IMR-90 (cell line): ENCODE results near the gene SERPINA4. TPM values are rescaled to one million over a fixed set of nuclear protein-coding genes. Genes with fewer than 3 reads are reported as not detected.

Experiments
- ATAC-seq: fragments of 200-7000 bp; cut with Tn5 transposase; 2 replicates; pipeline ENCODE4 v1.9.1; 2020; ENCODE audit warnings: low read depth, mild to moderate bottlenecking, moderate library complexity
- BruUV-seq: library from RNA; stranded (reverse); fragments of 400-500 nt; replicated peaks from 2 replicates; lab custom pipeline; 2021; lab: Mats Ljungman, UMichigan
- CTCF ChIA-PET: fragments of 300-600 bp; formaldehyde crosslinking; extraction: SDS; loops from one replicate; lab custom pipeline; 2021; ENCODE audit warnings: antibody characterized with exemption; lab: Yijun Ruan, JAX
- POLR2A ChIA-PET: fragments of 300-600 bp; sonication (Branson Sonifier 250); formaldehyde crosslinking; loops from one replicate; lab custom pipeline; 2022; ENCODE audit warnings: antibody characterized with exemption; ENCODE audit not compliant: unreplicated experiment; lab: Charles Lee
- DNase-seq: peaks from one replicate; pipeline ENCODE4 v3.0.0; 2013
- H2AFZ ChIP-seq: replicated peaks from 2 replicates; pipeline ENCODE3; 2013; ENCODE audit warnings: low read length, mild to moderate bottlenecking; ENCODE audit not compliant: poor library complexity
- H2AK5ac ChIP-seq: 2 replicates; pipeline ENCODE4 v1.6.1; 2013; ENCODE audit warnings: low read depth, low read length, inconsistent platforms
- H2AK9ac ChIP-seq: replicated peaks from 2 replicates; pipeline ENCODE3; 2013; ENCODE audit warnings: mild to moderate bottlenecking, low read depth, low read length, moderate library complexity; ENCODE audit not compliant: poor library complexity
- H2BK120ac ChIP-seq: 2 replicates; pipeline ENCODE4 v1.6.1; 2013; ENCODE audit warnings: low read depth, low read length, inconsistent platforms
- H2BK15ac ChIP-seq: 3 replicates; pipeline ENCODE4 v1.6.1; 2013; ENCODE audit warnings: low read depth, low read length, inconsistent platforms
- H2BK20ac ChIP-seq: 2 replicates; pipeline ENCODE4 v1.6.1; 2013; ENCODE audit warnings: low read depth, mild to moderate bottlenecking, inconsistent platforms, low read length, moderate library complexity
- H2BK5ac ChIP-seq: 2 replicates; pipeline ENCODE4 v1.6.1; 2013; ENCODE audit warnings: mild to moderate bottlenecking, low read depth, low read length, inconsistent platforms; ENCODE audit not compliant: poor library complexity, severe bottlenecking
- H3K14ac ChIP-seq: replicated peaks from 2 replicates; pipeline ENCODE4 v1.6.1; 2013; ENCODE audit warnings: low read depth, low read length, inconsistent platforms
- H3K18ac ChIP-seq: 2 replicates; pipeline ENCODE4 v1.6.1; 2013; ENCODE audit warnings: low read depth, low read length, control low read depth
- H3K23ac ChIP-seq: 2 replicates; pipeline ENCODE4 v1.6.1; 2013; ENCODE audit warnings: low read depth, low read length, inconsistent platforms
- H3K27ac ChIP-seq: 2 replicates; pipeline ENCODE4 v1.5.1; 2013; ENCODE audit warnings: mild to moderate bottlenecking, control low read depth, low read length; ENCODE audit not compliant: insufficient read depth
- H3K27me3 ChIP-seq: 2 replicates; pipeline ENCODE4 v1.6.1; 2013; ENCODE audit warnings: low read length; ENCODE audit not compliant: control insufficient read depth, insufficient read depth
- H3K36me3 ChIP-seq: 2 replicates; pipeline ENCODE4 v1.6.1; 2013; ENCODE audit warnings: low read length, mixed read lengths; ENCODE audit not compliant: control insufficient read depth, insufficient read depth
- H3K4ac ChIP-seq: 2 replicates; pipeline ENCODE4 v1.6.1; 2013; ENCODE audit warnings: low read depth, low read length, inconsistent platforms
- H3K4me1 ChIP-seq: 2 replicates; pipeline ENCODE4 v1.6.1; 2013; ENCODE audit warnings: low read length, mixed read lengths; ENCODE audit not compliant: control insufficient read depth, insufficient read depth
- H3K4me2 ChIP-seq: 2 replicates; pipeline ENCODE4 v1.6.1; 2013; ENCODE audit warnings: low read depth, mild to moderate bottlenecking, control low read depth, low read length, moderate library complexity
- H3K4me3 ChIP-seq: 2 replicates; pipeline ENCODE4 v1.5.1; 2013; ENCODE audit warnings: low read depth, mild to moderate bottlenecking, control low read depth, low read length, moderate library complexity; ENCODE audit not compliant: insufficient read depth
- H3K56ac ChIP-seq: 2 replicates; pipeline ENCODE4 v1.6.1; 2013; ENCODE audit warnings: low read length, inconsistent platforms; ENCODE audit not compliant: insufficient read depth; ENCODE audit errors: extremely low read depth
- H3K79me1 ChIP-seq, 2 experiments: 2 replicates each; pipeline ENCODE4 v1.6.1; 2013; ENCODE audit warnings: low read length in 2 of 2, inconsistent platforms in 1 of 2, low read depth in 1 of 2
- H3K9ac ChIP-seq: 2 replicates; pipeline ENCODE4 v1.6.1; 2013; ENCODE audit warnings: low read depth, low read length, control low read depth
- H3K9me1 ChIP-seq: 2 replicates; pipeline ENCODE4 v1.6.1; 2013; ENCODE audit warnings: low read length, inconsistent platforms; ENCODE audit not compliant: insufficient read depth
- H3K9me3 ChIP-seq: 2 replicates; pipeline ENCODE4 v1.6.1; 2013; ENCODE audit warnings: low read length; ENCODE audit not compliant: control insufficient read depth, insufficient read depth
- H4K20me1 ChIP-seq: 2 replicates; pipeline ENCODE4 v1.6.1; 2013; ENCODE audit warnings: low read length, inconsistent platforms; ENCODE audit not compliant: insufficient read depth
- H4K5ac ChIP-seq: 2 replicates; pipeline ENCODE4 v1.6.1; 2013; ENCODE audit warnings: mild to moderate bottlenecking, low read depth, low read length, control low read depth
- H4K8ac ChIP-seq, 2 experiments: 2 replicates each; pipeline ENCODE4 v1.6.1; 2013; ENCODE audit warnings: low read depth in 2 of 2, low read length in 2 of 2, control low read depth in 1 of 2, inconsistent platforms in 1 of 2
- H4K91ac ChIP-seq: 2 replicates; pipeline ENCODE4 v1.6.1; 2013; ENCODE audit warnings: low read depth, low read length, inconsistent platforms; ENCODE audit not compliant: insufficient read depth
- BHLHE40 ChIP-seq: fragments of 150-350 bp; IDR thresholded peaks from 2 replicates; pipeline ENCODE4 v1.6.1; 2016; ENCODE audit warnings: mild to moderate bottlenecking, low read depth, low read length
- CEBPB ChIP-seq: IDR thresholded peaks from 2 replicates; pipeline ENCODE4 v1.6.1; 2012; ENCODE audit warnings: low read depth, low read length, improper control_type of control experiment
- CHD1 ChIP-seq: IDR thresholded peaks from 2 replicates; pipeline ENCODE4 v1.6.1; 2012; ENCODE audit warnings: low read depth, low read length, improper control_type of control experiment
- FOS ChIP-seq: fragments of 150-350 bp; IDR thresholded peaks from 2 replicates; pipeline ENCODE4 v1.6.1; 2016; ENCODE audit warnings: low read depth, low read length
- MAFK ChIP-seq: IDR thresholded peaks from 2 replicates; pipeline ENCODE4 v1.6.1; 2012; ENCODE audit warnings: low read depth, low read length, improper control_type of control experiment
- MAZ ChIP-seq: IDR thresholded peaks from 2 replicates; pipeline ENCODE4 v1.6.1; 2012; ENCODE audit warnings: low read depth, mild to moderate bottlenecking, low read length, improper control_type of control experiment, moderate library complexity, borderline replicate concordance
- MXI1 ChIP-seq: IDR thresholded peaks from 2 replicates; pipeline ENCODE4 v1.6.1; 2012; ENCODE audit warnings: low read depth, mild to moderate bottlenecking, low read length, moderate library complexity, borderline replicate concordance
- NFE2L2 ChIP-seq: fragments of 150-350 bp; IDR thresholded peaks from 2 replicates; pipeline ENCODE4 v1.6.1; 2016; ENCODE audit warnings: low read depth, mild to moderate bottlenecking, low read length
- POLR2A ChIP-seq: IDR thresholded peaks from 2 replicates; pipeline ENCODE4 v1.6.1; 2012; ENCODE audit warnings: mild to moderate bottlenecking, low read depth, low read length
- RAD21 ChIP-seq: IDR thresholded peaks from 2 replicates; pipeline ENCODE4 v1.6.1; 2012; ENCODE audit warnings: low read length, improper control_type of control experiment
- RCOR1 ChIP-seq: IDR thresholded peaks from 2 replicates; pipeline ENCODE4 v1.6.1; 2012; ENCODE audit warnings: mild to moderate bottlenecking, low read length, improper control_type of control experiment; ENCODE audit not compliant: insufficient replicate concordance
- RFX5 ChIP-seq: IDR thresholded peaks from 2 replicates; pipeline ENCODE4 v1.8.0; 2012; ENCODE audit warnings: low read depth, mild to moderate bottlenecking, low read length, moderate library complexity
- SMC3 ChIP-seq: fragments of 150-350 bp; IDR thresholded peaks from 2 replicates; pipeline ENCODE4 v1.6.1; 2016; ENCODE audit warnings: low read depth, mild to moderate bottlenecking, antibody characterized with exemption, low read length, moderate library complexity
- dilution Hi-C: fragments of 300-500 bp; cut with HindIII; formaldehyde crosslinking; loops from one replicate; pipeline ENCODE4 v1.14.3; 2018; ENCODE audit warnings: low sequenced_read_pairs; ENCODE audit not compliant: unreplicated experiment
- in situ Hi-C: fragments of 300-500 bp; cut with MboI; formaldehyde crosslinking; loops from 3 replicates; pipeline ENCODE4 v1.14.3; 2019; ENCODE audit warnings: low sequenced_read_pairs, inconsistent platforms, mixed read lengths
- intact Hi-C: fragments of 100-400 bp; cut with micrococcal nuclease; formaldehyde crosslinking; loops from 2 replicates; pipeline ENCODE4 v1.10.0; 2022
- polyA plus RNA-seq, 3 experiments: library from polyadenylated mRNA; depleted of rRNA; stranded (reverse); fragments of >200 nt; gene quantifications; 2 replicates each; pipeline ENCODE4 v1.2.3, GENCODE V29; 2012; ENCODE audit warnings: low replicate concordance in 1 of 3
- total RNA-seq: library from RNA; depleted of rRNA; stranded (reverse); fragments of >200 nt; gene quantifications from 2 replicates; pipeline ENCODE4 v1.2.3, GENCODE V29; 2012
- TF ChIP-seq, protein P1 (sequence below): fragments of 150-350 bp; IDR thresholded peaks from 2 replicates; pipeline ENCODE4 v1.6.1; 2016; ENCODE audit warnings: low read depth, mild to moderate bottlenecking, low read length, moderate library complexity, borderline replicate concordance
- TF ChIP-seq, protein P2 (sequence below): conservative IDR thresholded peaks from 2 replicates; pipeline ENCODE4 v1.5.1; 2012; ENCODE audit warnings: mild to moderate bottlenecking, low read depth, low read length, improper control_type of control experiment
- TF ChIP-seq, protein P3 (sequence below): fragments of 150-350 bp; IDR thresholded peaks from 2 replicates; pipeline ENCODE4 v1.6.1; 2017; ENCODE audit warnings: mild to moderate bottlenecking, antibody characterized with exemption, low read length, low read depth

SERPINA4 gene
- total and polyA plus RNA-seq, 2 of the 4 experiments (the other 2 are of a cell fraction) = not detected

DNA sequence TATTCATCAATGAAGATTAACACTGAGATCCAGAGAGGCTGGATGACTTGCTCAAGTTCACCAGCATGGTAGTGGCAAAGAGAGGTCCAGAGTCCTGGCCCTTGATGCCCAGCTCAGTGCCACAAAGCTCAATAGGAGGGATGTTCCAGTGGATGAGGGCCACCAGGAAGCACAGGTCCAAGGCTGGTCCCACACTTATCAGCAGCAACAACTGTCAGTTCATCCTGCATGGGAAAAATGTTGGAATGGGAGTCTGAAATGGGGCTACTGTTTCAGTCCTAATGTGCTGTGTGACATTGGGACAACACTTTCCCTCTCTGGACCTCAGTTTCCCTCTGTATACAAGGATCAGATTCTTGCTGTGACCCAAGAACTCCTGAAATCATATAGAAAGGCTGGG lies 31.2 kb downstream of the SERPINA4 start:
- Histone ChIP-seq H3K79me1 (no peaks in the 10 kb centered on the region), H3K4me2 (no peak overlapping the region), H4K8ac (no peak overlapping the region), H3K9me3 (no peaks in the 10 kb centered on the region), H3K36me3 (no peaks in the 10 kb centered on the region), H2AK5ac (no peak overlapping the region), H3K27ac (no peak overlapping the region), H2AK9ac (no peak overlapping the region), H3K23ac (no peak overlapping the region), H3K4ac (no peak overlapping the region), H3K56ac (no peak overlapping the region), H3K27me3 (peaks cover 5% of the 10 kb centered on the region), H2BK5ac (no peak overlapping the region), H3K9ac (no peak overlapping the region), H2BK20ac (no peak overlapping the region), H3K9me1 (no peaks in the 10 kb centered on the region), H2BK15ac (no peak overlapping the region), H3K4me1 (no peaks in the 10 kb centered on the region), H4K5ac (no peak overlapping the region), H2BK120ac (no peak overlapping the region), H3K18ac (no peak overlapping the region), H2AFZ (no peak overlapping the region), H4K20me1 (no peaks in the 10 kb centered on the region), H3K4me3 (no peak overlapping the region), H3K14ac (no peak overlapping the region), H4K91ac (no peak overlapping the region)
- intact Hi-C loops = no loop called here
- TF ChIP-seq CEBPB (no peak), CHD1 (no peak), RAD21 (no peak), MAZ (no peak), MXI1 (no peak), POLR2A (no peak), NFE2L2 (no peak), RCOR1 (no peak), BHLHE40 (no peak), SMC3 (no peak), RFX5 (no peak), MAFK (no peak), FOS (no peak)
- TF ChIP-seq, protein P1, sequence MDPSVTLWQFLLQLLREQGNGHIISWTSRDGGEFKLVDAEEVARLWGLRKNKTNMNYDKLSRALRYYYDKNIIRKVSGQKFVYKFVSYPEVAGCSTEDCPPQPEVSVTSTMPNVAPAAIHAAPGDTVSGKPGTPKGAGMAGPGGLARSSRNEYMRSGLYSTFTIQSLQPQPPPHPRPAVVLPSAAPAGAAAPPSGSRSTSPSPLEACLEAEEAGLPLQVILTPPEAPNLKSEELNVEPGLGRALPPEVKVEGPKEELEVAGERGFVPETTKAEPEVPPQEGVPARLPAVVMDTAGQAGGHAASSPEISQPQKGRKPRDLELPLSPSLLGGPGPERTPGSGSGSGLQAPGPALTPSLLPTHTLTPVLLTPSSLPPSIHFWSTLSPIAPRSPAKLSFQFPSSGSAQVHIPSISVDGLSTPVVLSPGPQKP = no peak
- TF ChIP-seq, protein P2, sequence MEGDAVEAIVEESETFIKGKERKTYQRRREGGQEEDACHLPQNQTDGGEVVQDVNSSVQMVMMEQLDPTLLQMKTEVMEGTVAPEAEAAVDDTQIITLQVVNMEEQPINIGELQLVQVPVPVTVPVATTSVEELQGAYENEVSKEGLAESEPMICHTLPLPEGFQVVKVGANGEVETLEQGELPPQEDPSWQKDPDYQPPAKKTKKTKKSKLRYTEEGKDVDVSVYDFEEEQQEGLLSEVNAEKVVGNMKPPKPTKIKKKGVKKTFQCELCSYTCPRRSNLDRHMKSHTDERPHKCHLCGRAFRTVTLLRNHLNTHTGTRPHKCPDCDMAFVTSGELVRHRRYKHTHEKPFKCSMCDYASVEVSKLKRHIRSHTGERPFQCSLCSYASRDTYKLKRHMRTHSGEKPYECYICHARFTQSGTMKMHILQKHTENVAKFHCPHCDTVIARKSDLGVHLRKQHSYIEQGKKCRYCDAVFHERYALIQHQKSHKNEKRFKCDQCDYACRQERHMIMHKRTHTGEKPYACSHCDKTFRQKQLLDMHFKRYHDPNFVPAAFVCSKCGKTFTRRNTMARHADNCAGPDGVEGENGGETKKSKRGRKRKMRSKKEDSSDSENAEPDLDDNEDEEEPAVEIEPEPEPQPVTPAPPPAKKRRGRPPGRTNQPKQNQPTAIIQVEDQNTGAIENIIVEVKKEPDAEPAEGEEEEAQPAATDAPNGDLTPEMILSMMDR = no peak
- TF ChIP-seq, protein P3, sequence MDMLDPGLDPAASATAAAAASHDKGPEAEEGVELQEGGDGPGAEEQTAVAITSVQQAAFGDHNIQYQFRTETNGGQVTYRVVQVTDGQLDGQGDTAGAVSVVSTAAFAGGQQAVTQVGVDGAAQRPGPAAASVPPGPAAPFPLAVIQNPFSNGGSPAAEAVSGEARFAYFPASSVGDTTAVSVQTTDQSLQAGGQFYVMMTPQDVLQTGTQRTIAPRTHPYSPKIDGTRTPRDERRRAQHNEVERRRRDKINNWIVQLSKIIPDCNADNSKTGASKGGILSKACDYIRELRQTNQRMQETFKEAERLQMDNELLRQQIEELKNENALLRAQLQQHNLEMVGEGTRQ = no peak
- dilution Hi-C loops = no loop called here
- ATAC-seq = no peak
- in situ Hi-C loops = no loop called here
- DNase-seq = no peak
- BruUV-seq = no TSS peak
- ChIA-PET CTCF (no interaction called here), POLR2A (no interaction called here)
